RPMI8226 (cell line): ENCODE measurements around the gene TMEM108.

ENCODE experiments used
- DNase-seq: peaks from one replicate; pipeline ENCODE4 v3.0.0-alpha.2; 2015

Gene TMEM108

GRCh38 chr3:133246119-133246518 is 207.9 kb downstream of the TMEM108 start:
- DNase-seq, result no peak

DNA sequence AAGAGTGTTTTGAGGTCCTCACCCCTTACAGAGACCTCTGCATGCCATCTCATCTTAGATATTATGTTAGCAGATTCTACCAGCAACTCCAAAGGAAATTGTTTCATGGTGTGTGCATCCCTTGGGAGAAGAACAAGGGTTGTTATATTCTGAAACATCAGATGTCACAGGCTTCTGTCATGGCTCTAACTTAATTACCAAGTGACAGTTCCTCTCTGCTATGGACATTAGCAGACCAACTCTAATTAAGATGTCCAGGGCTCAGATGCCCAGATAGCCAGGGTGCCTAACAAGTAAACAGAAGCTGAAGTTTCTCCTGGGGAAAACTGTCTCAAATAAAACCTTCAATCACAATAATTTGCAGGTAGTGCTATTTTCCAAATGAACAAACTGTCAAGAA is 208.6 kb downstream of the TMEM108 start:
- no peak for DNase-seq

GRCh38 chr3:133248389-133248788 is 210.2 kb downstream of the TMEM108 start:
- DNase-seq, result no peak

- DNase-seq, result no peak
These were observed 211.3 kb downstream of the TMEM108 start for GRCh38 chr3:133249490-133249889.

DNA sequence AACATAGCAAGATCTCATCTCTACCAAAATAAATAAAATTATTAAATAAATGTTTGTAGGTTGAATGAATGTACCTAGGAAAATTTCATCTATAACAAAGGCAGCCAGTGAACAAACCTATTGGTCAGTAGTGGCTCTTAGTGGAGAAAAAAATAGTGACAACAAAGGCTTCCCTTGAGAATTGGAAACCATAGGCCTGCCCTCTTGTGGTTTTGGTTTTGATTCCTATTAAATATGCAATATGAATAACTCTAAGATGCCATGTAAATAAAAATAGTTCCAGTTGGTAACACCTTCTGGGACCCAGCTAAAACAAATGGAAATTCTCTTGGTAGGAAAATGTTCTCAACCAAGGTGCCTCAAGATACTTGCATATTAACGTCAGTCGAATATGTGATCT is 216.0 kb downstream of the TMEM108 start:
- DNase-seq, result no peak

DNA sequence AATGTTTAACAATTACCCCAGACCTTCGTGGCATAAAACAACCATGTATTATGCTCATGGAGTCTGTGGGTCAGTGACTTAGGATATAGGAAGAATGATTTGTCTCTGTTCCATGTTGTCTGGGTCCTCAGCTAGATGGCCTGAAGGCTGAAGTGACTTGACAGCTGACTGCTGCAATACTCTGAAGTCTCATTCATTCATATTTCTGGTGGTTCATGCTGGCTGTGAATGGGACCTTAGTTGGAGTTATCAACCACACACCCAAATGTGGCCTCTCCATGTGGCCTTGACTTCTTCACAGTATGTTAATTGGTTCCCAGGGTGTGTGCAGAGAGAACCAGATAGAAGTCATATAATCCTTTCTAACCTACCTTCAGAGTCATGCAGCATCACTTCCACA is 216.5 kb downstream of the TMEM108 start:
- DNase-seq, result no peak

DNA sequence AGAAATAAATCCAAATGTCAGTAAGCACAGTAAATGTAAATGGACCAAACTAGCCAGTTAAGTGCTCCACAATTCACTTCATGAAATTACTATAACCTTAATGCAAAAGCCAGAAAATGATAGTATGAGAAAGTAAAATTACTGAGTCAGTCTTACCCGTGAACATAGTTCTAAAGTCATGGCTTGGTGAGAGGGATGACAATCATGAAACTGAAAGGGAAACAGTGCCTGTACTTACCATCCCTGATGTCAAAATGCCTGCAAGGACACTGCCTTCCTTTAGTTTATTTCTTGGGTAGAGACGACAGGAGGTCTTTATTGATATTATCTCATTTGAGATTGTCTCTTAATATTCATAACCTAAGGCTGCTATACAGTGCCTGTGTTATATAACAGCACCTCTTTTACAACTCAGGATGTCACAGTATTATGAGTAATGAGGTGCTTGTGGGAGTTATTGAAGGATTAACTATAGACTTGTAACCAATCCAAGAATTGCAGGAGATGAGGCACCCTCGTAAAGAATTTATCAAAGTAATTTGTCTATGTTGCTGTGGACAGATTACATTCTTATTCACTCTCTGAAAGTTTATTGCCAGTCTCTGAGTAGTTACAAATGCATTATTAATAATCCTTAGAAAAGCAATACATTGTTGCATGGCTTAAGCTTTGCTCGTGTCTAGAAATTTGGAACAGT is 218.7 kb downstream of the TMEM108 start:
- DNase-seq, result no peak

- DNase-seq, result no peak
These were observed 220.2 kb downstream of the TMEM108 start for GRCh38 chr3:133258358-133258757.

DNA sequence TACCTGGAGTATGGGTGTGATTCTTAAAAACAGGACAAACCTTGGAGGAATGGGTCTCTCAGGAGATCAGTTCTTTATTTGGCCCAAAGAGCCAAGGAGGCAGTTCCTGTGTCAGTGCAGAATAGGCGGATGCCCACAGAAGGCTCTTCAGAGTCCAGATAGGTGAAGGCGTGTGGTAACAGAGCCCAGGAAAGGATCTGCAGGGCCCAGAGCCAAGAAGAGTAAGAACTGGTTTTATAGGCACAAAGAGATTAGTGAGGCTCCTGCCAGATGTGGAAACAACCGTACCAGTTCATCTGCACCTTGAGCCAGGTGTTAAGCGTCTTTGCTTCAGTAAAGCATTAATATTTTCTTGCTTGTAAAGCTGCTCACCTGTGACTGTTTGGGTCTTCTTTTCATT is 221.6 kb downstream of the TMEM108 start:
- no peak for DNase-seq

DNA sequence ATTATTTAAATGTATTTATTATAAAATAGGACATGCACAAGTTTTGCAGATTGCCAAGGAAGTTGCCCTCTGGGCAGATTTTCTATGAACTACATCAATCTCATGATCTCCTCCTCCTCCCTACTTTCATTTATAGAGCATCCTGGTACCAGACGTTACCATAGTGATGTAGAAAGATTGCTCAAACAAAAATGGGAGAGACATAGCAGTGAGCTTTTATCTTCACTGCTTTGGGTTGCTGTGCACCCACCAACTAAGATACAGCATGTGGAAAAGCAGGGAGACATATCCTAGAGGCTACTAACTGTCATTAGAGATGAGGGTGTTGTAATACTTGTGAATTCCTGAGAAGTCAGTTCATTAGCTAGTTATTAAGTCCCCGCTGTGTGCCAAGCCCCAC is 224.1 kb downstream of the TMEM108 start:
- DNase-seq, result no peak

DNA sequence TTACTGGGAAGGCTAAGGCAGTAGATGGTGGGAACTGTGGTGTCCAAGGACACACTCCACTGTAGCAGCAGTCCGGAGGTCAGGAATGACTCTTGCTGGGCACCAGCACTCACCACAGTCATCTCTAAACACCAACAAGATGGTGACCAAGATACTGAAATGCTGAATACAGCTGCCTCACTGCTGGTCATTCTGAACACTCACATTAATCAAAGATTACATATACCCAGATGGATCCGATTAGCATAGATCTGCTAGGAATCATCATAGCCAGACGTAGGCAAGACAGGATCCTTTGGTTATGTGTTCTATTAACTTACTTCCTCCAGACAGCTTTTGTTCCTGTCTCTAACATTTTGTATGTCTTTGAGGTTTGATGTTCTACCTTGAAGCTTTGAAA is 226.7 kb downstream of the TMEM108 start:
- DNase-seq, result no peak

GRCh38 chr3:133268726-133269134 is 230.5 kb downstream of the TMEM108 start:
- no peak for DNase-seq

DNA sequence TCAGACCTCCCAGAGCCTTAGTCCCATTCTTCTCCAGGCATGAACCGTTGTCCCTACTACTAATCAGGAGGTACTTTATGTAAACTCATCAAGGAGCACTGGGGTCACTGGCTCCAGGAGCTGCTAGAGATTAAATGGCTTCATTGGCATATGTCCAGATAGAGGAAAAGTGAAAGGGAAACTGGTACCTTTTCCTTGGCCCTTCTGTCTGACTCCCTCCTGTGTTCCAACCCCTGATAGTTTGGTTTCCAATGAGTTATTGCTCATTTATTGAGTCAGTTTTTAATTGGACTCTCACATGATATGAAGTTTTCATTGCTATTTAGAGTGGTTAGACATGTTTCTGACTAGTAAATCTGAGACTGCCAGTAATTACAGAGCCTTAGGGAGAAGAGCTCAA is 231.2 kb downstream of the TMEM108 start:
- DNase-seq, result no peak

DNA sequence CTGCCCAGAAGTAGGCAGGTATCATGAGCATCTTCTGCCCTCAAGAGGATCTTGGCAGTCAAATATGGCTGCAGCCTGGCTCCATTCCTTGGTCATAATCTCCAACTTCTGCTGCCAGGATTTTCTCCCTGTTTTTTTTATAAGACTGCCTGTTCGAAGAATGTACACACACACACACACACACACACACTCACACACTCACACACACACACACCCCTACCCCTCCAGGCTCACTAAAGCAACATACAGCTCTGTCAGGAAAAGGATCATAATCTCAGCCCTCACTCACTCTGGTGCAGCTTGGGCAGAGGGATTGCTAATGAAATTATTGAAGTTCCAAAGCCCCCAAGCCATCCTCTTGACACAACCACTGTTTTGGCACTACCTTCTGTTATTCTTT is 232.4 kb downstream of the TMEM108 start:
- no peak for DNase-seq

GRCh38 chr3:133271042-133271441 is 232.9 kb downstream of the TMEM108 start:
- no peak for DNase-seq

GRCh38 chr3:133271539-133271938 is 233.3 kb downstream of the TMEM108 start:
- no peak for DNase-seq

DNA sequence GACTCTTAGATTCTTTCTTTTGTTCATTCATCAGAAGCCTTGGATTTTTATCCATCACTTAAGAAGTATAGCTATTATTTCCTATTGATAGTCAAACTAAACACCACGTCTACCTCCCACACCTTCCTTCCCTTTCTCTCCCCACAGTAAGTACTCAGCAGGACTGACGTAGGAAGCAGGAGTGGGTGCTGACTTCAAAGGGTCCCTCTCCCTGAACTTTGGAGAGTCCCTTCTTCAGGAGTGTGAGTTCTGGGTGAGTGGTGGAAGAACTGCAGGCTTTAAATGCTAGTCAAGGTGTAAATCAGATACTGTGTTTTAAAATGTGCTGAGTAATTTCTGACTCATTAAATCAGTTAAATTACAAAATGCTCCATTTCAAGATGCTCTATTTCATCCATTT is 235.2 kb downstream of the TMEM108 start:
- no peak for DNase-seq

DNA sequence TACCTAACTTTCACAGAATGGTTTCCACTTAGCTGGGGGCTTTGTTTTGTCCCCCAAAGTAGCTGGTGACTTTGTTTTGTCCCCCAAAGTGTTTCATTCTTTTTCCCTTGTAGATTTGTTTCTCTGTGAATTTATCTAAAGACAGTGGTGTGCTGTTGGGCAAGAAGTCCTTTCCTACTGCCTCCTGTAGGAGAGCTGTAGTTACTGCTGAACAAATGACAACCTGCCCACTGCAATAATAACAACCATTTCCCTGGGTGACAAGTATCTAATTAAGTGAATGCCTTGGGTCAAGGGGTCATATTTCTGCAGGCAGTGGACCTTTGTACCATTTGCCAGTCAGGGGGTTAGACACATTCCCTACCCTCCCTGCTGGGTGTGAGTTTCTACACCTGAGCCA is 236.3 kb downstream of the TMEM108 start:
- no peak for DNase-seq

DNA sequence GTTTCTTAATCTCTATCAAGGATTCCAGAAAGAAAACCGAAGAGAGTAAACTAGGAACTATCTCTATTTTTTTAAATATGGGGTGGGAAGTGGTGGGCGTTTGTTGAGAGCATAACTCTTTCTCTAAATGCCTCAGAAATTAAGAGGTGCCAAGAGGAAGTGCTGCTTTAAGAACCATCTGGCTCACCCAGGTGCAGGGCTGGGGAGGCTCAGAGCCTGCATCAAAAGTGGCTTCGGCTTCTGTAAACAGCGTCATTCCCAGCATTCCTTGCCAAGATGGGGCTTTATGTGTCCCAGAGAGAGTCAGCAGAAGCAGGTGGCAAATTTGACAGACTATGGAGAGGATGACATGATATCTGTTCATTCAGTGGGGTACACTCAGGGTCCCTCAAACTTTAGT is 238.4 kb downstream of the TMEM108 start:
- peak; percentile 9 for DNase-seq

DNA sequence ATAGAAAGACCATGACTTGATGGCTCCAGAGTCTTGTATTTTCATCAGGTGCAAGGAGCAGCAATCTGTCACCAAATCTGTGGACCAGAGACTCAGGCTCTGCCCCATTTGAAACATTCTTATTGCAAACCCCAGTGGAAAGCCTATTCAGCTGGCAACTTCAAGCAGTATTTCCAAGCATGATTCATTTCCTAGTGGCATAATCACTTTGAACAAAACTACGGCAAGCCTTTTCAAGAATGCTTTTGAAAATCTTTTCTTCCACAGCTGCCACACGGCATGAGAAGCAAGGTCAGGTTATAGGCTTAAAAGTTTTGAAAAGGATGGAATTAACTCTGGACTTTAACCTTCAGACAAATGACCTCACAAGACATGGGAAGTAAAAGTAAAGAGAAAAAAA is 239.6 kb downstream of the TMEM108 start:
- no peak for DNase-seq

DNA sequence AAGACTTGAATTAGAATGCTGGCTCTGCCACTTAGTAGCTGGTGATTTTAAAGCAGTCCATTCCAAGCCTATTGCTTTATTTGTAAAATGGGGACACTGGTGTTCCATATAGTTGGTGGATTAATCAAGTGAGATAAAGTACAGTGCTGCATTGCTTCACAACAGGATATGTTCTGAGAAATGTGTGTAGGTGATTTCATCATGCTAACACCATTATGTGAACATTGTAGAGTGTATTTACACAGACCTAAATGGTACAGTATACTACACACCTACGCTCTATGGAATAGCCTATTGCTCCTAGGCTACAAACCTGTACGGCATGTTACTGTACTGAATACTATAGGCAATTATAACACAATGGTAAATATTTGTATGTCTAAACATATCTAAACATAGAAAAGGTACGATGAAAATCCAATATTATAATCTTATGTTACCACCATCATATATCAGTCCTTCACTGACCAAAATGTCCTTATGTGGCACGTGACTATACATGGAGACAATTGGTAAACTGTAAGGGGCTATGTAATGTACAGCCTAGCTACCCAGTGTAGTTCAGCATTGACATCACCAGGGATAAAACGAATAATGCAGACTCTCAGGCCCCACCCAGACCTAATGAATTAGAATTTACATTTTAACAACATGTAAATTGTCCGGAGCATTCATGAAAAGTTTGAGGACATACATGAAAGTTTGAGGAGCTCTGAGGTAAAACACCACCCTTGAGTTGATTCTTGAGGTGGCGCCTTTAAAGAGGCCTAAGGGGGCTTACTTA is 240.3 kb downstream of the TMEM108 start:
- no peak for DNase-seq

GRCh38 chr3:133280586-133280985 is 242.4 kb downstream of the TMEM108 start:
- DNase-seq, result no peak

DNA sequence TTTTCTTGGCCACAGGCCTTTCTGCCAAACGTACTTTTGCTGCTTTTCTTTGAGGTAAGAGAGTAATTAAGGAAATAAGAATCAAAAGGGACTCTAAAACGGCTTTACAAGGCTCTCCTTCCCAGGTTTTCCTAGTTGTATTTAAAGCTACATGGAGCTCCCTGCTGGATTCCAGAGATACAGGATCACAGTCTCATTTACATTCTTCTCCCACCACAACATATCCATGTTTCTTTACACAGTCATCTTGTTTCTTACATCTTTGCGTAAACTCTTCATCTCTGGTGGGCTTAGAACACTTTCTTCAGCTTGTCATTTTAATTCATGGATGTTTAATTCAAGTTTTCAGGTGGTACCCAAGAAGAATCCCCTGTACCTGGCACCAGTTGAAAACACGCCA is 244.0 kb downstream of the TMEM108 start:
- no peak for DNase-seq

- DNase-seq, result no peak
These were observed 246.0 kb downstream of the TMEM108 start for GRCh38 chr3:133283958-133284807.
